ENCODE data around the gene SNX9.
A peak's percentile ranks its signal among the peaks of the same experiment; 100 is the strongest.

Gene SNX9

DNA sequence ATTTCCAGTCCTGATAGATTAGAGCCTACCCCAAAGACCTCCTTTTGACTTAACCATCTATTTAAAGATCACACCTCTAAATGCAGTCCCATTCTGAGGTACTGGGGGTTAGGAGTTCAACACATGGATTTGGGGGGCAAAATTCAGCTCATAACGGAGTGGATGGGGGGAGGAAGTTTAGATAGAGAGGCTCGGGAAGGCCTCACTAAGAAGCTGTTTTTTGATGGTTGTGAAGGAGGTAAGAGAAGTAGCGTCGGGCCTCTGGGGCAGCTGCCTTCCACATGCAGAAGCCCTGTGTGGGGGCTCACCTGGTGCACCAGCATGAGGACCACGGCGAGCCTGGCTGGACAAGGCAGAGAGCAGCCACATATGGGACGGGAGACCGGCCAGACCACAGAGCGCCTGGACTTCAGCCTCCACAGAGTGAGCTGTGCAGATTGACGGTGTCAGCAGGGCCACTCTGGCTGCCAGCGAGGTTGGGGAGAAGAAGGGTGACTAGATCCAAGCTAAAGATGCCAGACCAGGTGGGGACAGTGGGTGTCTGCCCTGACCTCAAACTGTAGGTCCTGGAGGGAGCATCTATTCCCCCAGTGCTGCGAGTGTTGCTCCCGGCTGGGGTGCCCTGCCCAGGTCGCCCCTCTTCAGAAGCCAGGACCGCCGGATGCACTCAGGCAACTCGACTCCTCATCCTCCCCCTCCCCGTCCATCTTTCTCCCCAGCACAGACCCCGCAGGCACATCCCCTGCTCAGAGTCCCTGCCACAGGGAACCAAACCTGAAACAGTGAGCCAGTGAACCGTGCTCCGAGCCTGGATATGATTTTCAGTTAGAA is 153.5 kb downstream of the SNX9 start:
- H3K4me3 ChIP-seq (replicated peaks in 1 of 2; ENCODE audit: low read depth in 2 of 2, low read length in 2 of 2) = no peak overlapping the region
- no peak for DNase-seq (ENCODE audit: low read depth in 2 of 2)
- TF ChIP-seq, protein P1, sequence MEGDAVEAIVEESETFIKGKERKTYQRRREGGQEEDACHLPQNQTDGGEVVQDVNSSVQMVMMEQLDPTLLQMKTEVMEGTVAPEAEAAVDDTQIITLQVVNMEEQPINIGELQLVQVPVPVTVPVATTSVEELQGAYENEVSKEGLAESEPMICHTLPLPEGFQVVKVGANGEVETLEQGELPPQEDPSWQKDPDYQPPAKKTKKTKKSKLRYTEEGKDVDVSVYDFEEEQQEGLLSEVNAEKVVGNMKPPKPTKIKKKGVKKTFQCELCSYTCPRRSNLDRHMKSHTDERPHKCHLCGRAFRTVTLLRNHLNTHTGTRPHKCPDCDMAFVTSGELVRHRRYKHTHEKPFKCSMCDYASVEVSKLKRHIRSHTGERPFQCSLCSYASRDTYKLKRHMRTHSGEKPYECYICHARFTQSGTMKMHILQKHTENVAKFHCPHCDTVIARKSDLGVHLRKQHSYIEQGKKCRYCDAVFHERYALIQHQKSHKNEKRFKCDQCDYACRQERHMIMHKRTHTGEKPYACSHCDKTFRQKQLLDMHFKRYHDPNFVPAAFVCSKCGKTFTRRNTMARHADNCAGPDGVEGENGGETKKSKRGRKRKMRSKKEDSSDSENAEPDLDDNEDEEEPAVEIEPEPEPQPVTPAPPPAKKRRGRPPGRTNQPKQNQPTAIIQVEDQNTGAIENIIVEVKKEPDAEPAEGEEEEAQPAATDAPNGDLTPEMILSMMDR (IDR thresholded peaks at IDR 0.05; ENCODE audit: low read depth, low read length) = no peak

DNA sequence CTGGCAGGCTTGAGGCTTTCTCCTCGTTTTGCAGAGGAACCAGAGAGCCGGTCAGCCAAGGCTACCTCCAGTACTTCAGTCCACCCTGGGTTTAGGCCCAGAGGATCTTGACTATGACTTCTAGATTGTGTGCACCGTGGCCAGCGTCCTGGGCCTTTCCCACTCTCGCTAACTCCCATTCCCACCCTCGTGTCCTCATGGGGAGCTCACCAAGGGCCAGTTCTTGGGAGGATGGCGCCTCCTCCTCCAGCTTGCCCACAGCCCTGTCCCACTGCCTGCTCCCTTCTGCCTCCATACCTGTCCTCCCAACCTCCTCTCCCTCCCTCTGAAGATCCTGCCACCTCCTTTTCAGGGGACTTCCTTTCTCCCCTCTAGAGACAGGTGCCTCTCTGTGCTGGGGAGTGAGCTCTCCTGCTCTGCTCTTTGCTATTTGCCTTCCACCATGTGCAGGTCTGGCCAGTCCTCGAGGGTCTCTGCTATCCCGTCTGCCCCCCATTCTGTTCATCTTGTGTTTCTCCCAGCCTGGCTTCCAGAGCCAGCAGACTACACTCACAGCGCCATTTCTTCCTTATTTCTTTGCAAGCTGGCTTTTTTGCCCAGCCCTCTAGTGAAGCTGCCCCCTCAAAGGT is 154.2 kb downstream of the SNX9 start:
- TF ChIP-seq, protein P1 (IDR thresholded peaks at IDR 0.05; ENCODE audit: low read depth, low read length) = no peak
- no peak overlapping the region for H3K4me3 ChIP-seq (replicated peaks in 1 of 2; ENCODE audit: low read depth in 2 of 2, low read length in 2 of 2)

DNA sequence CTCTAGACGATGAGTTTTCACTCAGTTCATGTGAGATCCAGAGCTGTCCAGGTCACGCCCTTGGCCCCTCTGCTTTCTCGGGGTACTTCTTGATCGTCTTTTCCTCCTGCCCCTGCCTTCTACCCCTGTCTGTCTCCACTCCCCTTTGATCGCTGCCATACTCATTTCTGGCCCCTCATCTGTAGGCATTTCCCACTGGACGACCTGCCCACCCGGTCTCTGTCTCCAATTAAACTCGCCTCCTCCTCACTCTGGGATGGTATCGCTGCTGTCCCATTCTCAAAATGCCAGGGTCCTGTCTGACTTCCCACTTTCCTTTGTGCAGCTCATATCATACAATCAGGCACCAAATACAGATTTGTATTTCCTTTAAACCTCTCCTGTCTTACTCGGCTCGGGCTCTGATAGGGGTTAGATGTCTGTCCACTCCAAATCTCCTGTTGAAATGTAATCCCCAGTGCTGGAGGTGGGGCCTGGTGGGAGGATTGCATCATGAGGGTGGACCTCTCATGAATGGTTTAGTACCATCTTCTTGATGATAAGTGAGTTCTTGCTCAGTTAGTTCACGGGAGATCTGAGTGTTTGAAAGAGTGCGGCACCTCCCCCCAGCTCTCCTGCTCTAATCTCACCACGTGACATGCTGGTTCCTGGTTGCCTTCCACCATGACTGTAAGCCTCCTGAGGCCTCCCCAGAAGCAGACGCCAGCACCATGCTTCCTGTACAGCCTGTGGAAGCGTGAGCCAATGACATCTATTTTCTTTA is 155.2 kb downstream of the SNX9 start:
- TF ChIP-seq, protein P1 (IDR thresholded peaks at IDR 0.05; ENCODE audit: low read depth, low read length) = no peak
- H3K4me3 ChIP-seq (replicated peaks in 1 of 2; ENCODE audit: low read depth in 2 of 2, low read length in 2 of 2) = no peak overlapping the region
- DNase-seq (ENCODE audit: low read depth in 2 of 2) = no peak

More for the DNA sequence above, 154.2 kb downstream of the SNX9 start:
- no peak for DNase-seq (ENCODE audit: low read depth in 2 of 2)

DNA sequence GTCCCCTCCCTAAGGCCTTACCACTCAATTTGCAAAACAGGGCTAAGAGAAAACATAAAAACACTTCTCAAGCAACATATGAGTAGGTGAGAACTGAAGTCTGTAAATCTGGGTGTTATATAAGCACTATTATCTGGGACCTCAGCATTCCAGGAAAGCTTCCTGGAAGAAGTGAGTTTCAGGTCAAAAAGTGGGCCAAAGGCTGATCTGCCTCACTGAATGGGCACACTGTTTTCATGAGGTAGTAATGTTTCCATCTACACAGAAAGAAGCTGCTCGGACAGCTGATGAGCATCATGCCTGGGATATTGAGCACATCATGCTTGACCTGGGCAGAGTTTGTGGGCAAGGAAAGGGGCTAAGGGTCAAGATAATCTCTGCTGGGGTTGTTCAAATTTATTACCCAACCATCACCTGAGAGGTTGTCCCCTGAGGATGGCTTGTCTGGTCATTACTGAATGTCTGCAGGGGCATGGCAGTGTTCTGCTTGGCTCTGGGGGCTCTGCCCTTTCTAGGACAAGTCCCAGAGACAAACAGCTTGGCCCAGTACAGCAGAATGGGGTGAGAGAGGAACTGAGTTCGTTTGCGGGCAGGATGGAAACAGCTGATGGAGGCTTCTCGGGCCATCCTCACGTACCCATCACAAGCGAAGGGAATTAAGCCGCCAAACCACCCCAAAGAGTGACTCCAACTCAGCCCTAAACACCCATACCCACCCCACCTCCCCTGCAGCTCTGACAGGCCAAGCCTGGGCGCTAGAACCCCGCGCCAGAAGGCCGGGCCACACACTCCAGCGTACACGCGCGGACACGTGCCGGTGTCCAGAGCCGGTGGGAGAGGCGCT is 157.5 kb downstream of the SNX9 start:
- H3K4me3 ChIP-seq (replicated peaks in 1 of 2; ENCODE audit: low read depth in 2 of 2, low read length in 2 of 2) = no peak overlapping the region
- DNase-seq (ENCODE audit: low read depth in 2 of 2) = no peak
- TF ChIP-seq, protein P1 (IDR thresholded peaks at IDR 0.05; ENCODE audit: low read depth, low read length) = no peak

DNA sequence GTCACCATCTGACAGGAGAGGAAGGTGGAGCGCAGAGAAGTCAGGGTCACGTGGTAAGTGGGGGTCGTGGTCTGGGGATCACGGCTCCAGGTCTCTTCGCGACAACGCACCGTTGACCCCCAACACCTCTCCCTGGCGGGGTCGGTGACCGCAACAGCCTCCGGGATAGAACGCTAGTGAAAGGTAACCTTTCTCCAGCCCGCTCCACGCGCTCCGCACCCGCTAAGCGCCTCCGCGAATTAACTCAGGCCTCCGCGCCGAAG is 158.0 kb downstream of the SNX9 start:
- no peak for DNase-seq (ENCODE audit: low read depth in 2 of 2)
- H3K4me3 ChIP-seq (replicated peaks in 1 of 2; ENCODE audit: low read depth in 2 of 2, low read length in 2 of 2) = peak overlapping the region; percentile 44 to 79
- TF ChIP-seq, protein P1 (IDR thresholded peaks at IDR 0.05; ENCODE audit: low read depth, low read length) = no peak

DNA sequence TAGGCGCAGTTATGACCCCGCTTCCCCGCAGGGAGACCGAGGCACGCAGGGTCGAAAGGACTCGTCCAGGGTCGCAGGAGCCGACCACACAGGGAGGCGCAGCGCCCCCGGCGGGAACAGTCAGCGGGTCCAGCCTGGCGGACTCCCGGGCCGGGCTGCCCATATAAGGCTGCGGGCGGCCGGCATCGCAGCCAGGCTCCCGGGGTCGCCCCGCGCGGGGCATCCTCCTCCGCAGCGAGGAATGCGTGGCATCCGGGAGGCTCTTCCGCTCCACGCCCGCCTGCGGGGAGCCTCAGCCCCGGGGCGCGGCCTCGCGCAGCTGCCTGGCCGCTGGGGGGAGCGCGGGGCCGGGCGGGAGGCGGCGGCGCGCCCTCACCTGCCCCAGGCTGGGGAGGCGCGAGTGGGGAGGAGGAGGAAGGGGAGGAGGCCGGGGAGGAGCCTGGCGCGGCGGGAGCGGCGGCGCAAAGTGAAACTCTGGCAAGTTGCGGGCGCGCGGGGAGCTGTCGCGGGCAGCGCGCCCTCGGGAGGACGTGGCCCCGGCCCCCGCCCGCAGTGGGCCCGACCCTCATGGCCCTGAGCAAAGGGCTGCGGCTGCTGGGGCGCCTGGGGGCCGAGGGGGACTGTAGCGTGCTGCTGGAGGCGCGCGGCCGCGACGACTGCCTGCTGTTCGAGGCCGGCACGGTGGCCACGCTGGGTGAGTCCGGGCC is 158.5 kb downstream of the SNX9 start, which contains the start of gene SYNJ2:
TSS of gene SYNJ2 (plus strand) at position 469 of the 707 bp plus-strand sequence. CDS start at position 568, 99 bp downstream.
- TF ChIP-seq, protein P1 (IDR thresholded peaks at IDR 0.05; ENCODE audit: low read depth, low read length) = peak; percentile 43
- peak within 1 kb of the TSS; percentile 69 to 79 for H3K4me3 ChIP-seq (replicated peaks in 1 of 2; ENCODE audit: low read depth in 2 of 2, low read length in 2 of 2)
- DNase-seq (ENCODE audit: low read depth in 2 of 2) = peak; percentile 67 to 89

Data from cardiac fibroblast (primary cell).